SK-N-SH treated with all-trans-retinoic acid at 6 μM for 48 hours (cell line): Measurements from ENCODE around the gene HES6.

ENCODE experiments used
- ARNTL ChIP-seq: fragments of 450-650 bp; formaldehyde crosslinking; IDR thresholded peaks from 2 replicates; pipeline ENCODE4 v1.5.0; 2020; ENCODE audit warnings: low read depth, mild to moderate bottlenecking, moderate library complexity, borderline replicate concordance
- CREB5 ChIP-seq: fragments of 250-450 bp; sonication (Bioruptor Pico); IDR thresholded peaks from 2 replicates; pipeline ENCODE4 v1.5.1; 2020; ENCODE audit warnings: low read depth, mild to moderate bottlenecking, moderate library complexity
- ESRRG ChIP-seq: fragments of 250-450 bp; sonication (Bioruptor Pico); IDR thresholded peaks from 2 replicates; pipeline ENCODE4 v1.6.1; 2021; ENCODE audit warnings: mild to moderate bottlenecking
- ISL1 ChIP-seq: fragments of 250-450 bp; sonication (Bioruptor Pico); IDR thresholded peaks from 2 replicates; pipeline ENCODE4 v2.1.2; 2022; ENCODE audit warnings: mild to moderate bottlenecking, moderate library complexity
- OSR1 ChIP-seq: fragments of 250-450 bp; sonication (Bioruptor Pico); IDR thresholded peaks from 2 replicates; pipeline ENCODE4 v1.8.0; 2022; ENCODE audit warnings: moderate library complexity, mild to moderate bottlenecking, inconsistent platforms
- PATZ1 ChIP-seq: fragments of 250-450 bp; sonication (Bioruptor Pico); IDR thresholded peaks from 2 replicates; pipeline ENCODE4 v1.8.0; 2020; ENCODE audit warnings: mild to moderate bottlenecking, moderate library complexity, borderline replicate concordance
- RARB ChIP-seq: fragments of 250-450 bp; sonication (Bioruptor Pico); IDR thresholded peaks from 2 replicates; pipeline ENCODE4 v1.8.0; 2021; ENCODE audit warnings: mild to moderate bottlenecking, moderate library complexity
- TCF4 ChIP-seq: fragments of 250-450 bp; sonication (Bioruptor Pico); IDR thresholded peaks from 2 replicates; pipeline ENCODE4 v1.8.0; 2021; ENCODE audit warnings: mild to moderate bottlenecking, moderate library complexity, borderline replicate concordance
- TOX ChIP-seq: fragments of 250-450 bp; sonication (Bioruptor Pico); IDR thresholded peaks from 2 replicates; pipeline ENCODE4 v1.8.0; 2021; ENCODE audit warnings: mild to moderate bottlenecking, moderate library complexity, borderline replicate concordance
- ZFP30 ChIP-seq: fragments of 450-650 bp; formaldehyde crosslinking; IDR thresholded peaks from 2 replicates; pipeline ENCODE4 v1.5.0; 2022; ENCODE audit warnings: mild to moderate bottlenecking, moderate library complexity
- ZNF565 ChIP-seq: fragments of 450-650 bp; formaldehyde crosslinking; conservative IDR thresholded peaks from 2 replicates; pipeline ENCODE4 v1.5.0; 2020; ENCODE audit warnings: low read depth, mild to moderate bottlenecking, moderate library complexity

- TF ChIP-seq ISL1 (CRISPR knock-in tag) (no peak), TOX (no peak), TCF4 (CRISPR knock-in tag) (no peak), ZNF565 (CRISPR knock-in tag) (no peak), ZFP30 (CRISPR knock-in tag) (no peak), OSR1 (no peak), RARB (CRISPR knock-in tag) (no peak), PATZ1 (no peak), ESRRG (no peak), ARNTL (no peak), CREB5 (CRISPR knock-in tag) (no peak)
Observed at GRCh38 chr2:238247841-238248453, 8.1 kb upstream of the HES6 start.
